Measurements from ENCODE around the gene ZNF519.

DNA sequence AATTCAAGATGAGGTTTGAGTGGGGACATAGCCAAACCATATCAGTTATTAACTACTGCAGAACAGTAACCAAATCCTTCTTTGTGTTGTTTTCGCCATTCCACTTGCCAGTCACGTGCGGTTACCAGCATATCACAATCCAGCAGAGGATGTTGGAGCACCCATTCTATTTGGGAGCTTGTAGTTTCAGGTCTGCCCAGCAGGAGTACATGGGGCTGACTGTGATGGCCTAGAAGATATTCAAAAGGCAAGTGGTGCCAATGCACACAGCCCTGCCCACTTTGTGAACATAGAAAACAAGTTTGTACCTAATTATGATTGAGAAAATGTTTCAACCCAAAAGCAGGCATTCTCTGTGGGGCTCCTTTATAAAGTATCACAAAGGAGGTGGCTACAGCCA, 57.0 kb downstream of the ZNF519 start:
- TF ChIP-seq EZH2 (optimal IDR thresholded peaks at IDR 0.05; ENCODE audit: low read depth, low read length): no peak
- TF ChIP-seq, protein P1, sequence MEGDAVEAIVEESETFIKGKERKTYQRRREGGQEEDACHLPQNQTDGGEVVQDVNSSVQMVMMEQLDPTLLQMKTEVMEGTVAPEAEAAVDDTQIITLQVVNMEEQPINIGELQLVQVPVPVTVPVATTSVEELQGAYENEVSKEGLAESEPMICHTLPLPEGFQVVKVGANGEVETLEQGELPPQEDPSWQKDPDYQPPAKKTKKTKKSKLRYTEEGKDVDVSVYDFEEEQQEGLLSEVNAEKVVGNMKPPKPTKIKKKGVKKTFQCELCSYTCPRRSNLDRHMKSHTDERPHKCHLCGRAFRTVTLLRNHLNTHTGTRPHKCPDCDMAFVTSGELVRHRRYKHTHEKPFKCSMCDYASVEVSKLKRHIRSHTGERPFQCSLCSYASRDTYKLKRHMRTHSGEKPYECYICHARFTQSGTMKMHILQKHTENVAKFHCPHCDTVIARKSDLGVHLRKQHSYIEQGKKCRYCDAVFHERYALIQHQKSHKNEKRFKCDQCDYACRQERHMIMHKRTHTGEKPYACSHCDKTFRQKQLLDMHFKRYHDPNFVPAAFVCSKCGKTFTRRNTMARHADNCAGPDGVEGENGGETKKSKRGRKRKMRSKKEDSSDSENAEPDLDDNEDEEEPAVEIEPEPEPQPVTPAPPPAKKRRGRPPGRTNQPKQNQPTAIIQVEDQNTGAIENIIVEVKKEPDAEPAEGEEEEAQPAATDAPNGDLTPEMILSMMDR (IDR thresholded peaks at IDR 0.05; ENCODE audit: low read length): no peak
